ENCODE data around the gene ZNF740. TPM values are rescaled to one million over a fixed set of nuclear protein-coding genes. Genes with fewer than 3 reads are reported as not detected.

The ZNF740 gene
- total RNA-seq, 4 donors from 2014 or later, result 14.0 to 22.3 (median 17.7) TPM

GRCh38 chr12:53166837-53167236 is 13.7 kb upstream of the ZNF740 start:
- TF ChIP-seq CTCF (IDR thresholded peaks at IDR 0.05; ENCODE audit: low read depth), result no peak

- no peak for TF ChIP-seq CTCF (IDR thresholded peaks at IDR 0.05; ENCODE audit: low read depth)
Observed at GRCh38 chr12:53169644-53170043, 10.9 kb upstream of the ZNF740 start.

- TF ChIP-seq CTCF (IDR thresholded peaks at IDR 0.05; ENCODE audit: low read depth), result no peak
Observed at GRCh38 chr12:53170215-53170614, 10.3 kb upstream of the ZNF740 start.

GRCh38 chr12:53170876-53171724 is 9.4 kb upstream of the ZNF740 start:
- TF ChIP-seq CTCF (IDR thresholded peaks at IDR 0.05; ENCODE audit: low read depth), result no peak

- TF ChIP-seq CTCF (IDR thresholded peaks at IDR 0.05; ENCODE audit: low read depth), result no peak
Observed at GRCh38 chr12:53171725-53172329, 8.7 kb upstream of the ZNF740 start.

- TF ChIP-seq CTCF (IDR thresholded peaks at IDR 0.05; ENCODE audit: low read depth), result no peak
Observed at GRCh38 chr12:53172352-53172751, 8.2 kb upstream of the ZNF740 start.

GRCh38 chr12:53173085-53173715 is 7.3 kb upstream of the ZNF740 start:
- no peak for TF ChIP-seq CTCF (IDR thresholded peaks at IDR 0.05; ENCODE audit: low read depth)

Measured in subcutaneous adipose tissue (tissue), 4 donors.